SK-N-SH (cell line): ENCODE data around the gene PLAAT5. TPM values are rescaled to one million over a fixed set of nuclear protein-coding genes. Genes with fewer than 3 reads are reported as not detected.

Source experiments
- CTCF ChIA-PET: fragments of 300-600, 350-600 bp; formaldehyde crosslinking; extraction: SDS; loops from one replicate; lab custom pipeline; 2021; lab: Yijun Ruan, JAX
- POLR2A ChIA-PET: fragments of 350-600 bp; sonication (Branson Sonifier 250); formaldehyde crosslinking; extraction: SDS; loops from one replicate; lab custom pipeline; 2020; ENCODE audit warnings: antibody characterized with exemption, inconsistent platforms; lab: Yijun Ruan, JAX
- DNase-seq: peaks from one replicate; pipeline ENCODE4 v3.0.0; 2012
- H2AFZ ChIP-seq: fragments of 200-600 bp; sonication (generic); 2 replicates; pipeline ENCODE4 v1.8.1; 2016; ENCODE audit warnings: antibody characterized with exemption, mild to moderate bottlenecking, low read depth
- H3F3A ChIP-seq: fragments of 200-600 bp; sonication (generic); replicated peaks from 2 replicates; pipeline ENCODE3; 2016; ENCODE audit warnings: antibody characterized with exemption, mild to moderate bottlenecking; ENCODE audit not compliant: insufficient read depth
- H3K27ac ChIP-seq, 2 experiments: fragments of 200-500 bp in 1 of 2; fragments of 200-600 bp in 1 of 2; sonication (Bioruptor generic) in 1 of 2; sonication (generic), shearing (Covaris generic) in 1 of 2; 2 replicates each; pipeline versions ENCODE4 v1.5.1 to v1.6.1; 2014 to 2016; ENCODE audit warnings: low read depth in 2 of 2, inconsistent platforms in 1 of 2, low read length in 1 of 2, mild to moderate bottlenecking in 1 of 2, mixed read lengths in 1 of 2
- H3K27me3 ChIP-seq: fragments of 200-600 bp; sonication (generic), shearing (Covaris generic); 2 replicates; pipeline ENCODE4 v1.6.1; 2016; ENCODE audit warnings: mixed run types; ENCODE audit not compliant: insufficient read depth
- H3K36me3 ChIP-seq, 2 experiments: fragments of 200-500 bp in 1 of 2; fragments of 200-600 bp in 1 of 2; sonication (Bioruptor generic) in 1 of 2; sonication (generic) in 1 of 2; replicated peaks in 1 of 2; 2 replicates each; pipeline versions ENCODE3 to v1.5.1; 2014 to 2016; ENCODE audit warnings: low read length in 1 of 2, mild to moderate bottlenecking in 1 of 2; ENCODE audit not compliant: insufficient read depth in 2 of 2, control insufficient read depth in 1 of 2
- H3K4me1 ChIP-seq, 2 experiments: fragments of 200-500 bp in 1 of 2; fragments of 200-600 bp in 1 of 2; sonication (Bioruptor generic) in 1 of 2; sonication (generic), shearing (Covaris generic) in 1 of 2; 2 replicates each; pipeline versions ENCODE4 v1.5.1 to v1.6.1; 2014 to 2016; ENCODE audit warnings: low read depth in 1 of 2, low read length in 1 of 2, mixed run types in 1 of 2; ENCODE audit not compliant: insufficient read depth in 2 of 2, control insufficient read depth in 1 of 2
- H3K4me2 ChIP-seq: fragments of 200-600 bp; sonication (generic), shearing (Covaris generic); 2 replicates; pipeline ENCODE4 v1.6.1; 2017; ENCODE audit warnings: mixed run types
- H3K4me3 ChIP-seq, 2 experiments: fragments of 200-500 bp in 1 of 2; fragments of 200-600 bp in 1 of 2; sonication (Bioruptor generic) in 1 of 2; sonication (generic), shearing (Covaris generic) in 1 of 2; 2 replicates each; pipeline versions ENCODE4 v1.5.1 to v1.8.1; 2014 to 2016; ENCODE audit warnings: low read depth in 2 of 2, inconsistent platforms in 1 of 2, low read length in 1 of 2, mild to moderate bottlenecking in 1 of 2, mixed read lengths in 1 of 2, moderate library complexity in 1 of 2
- H3K79me2 ChIP-seq: fragments of 200-600 bp; sonication (generic); 2 replicates; pipeline ENCODE4 v1.8.1; 2017; ENCODE audit warnings: mild to moderate bottlenecking; ENCODE audit not compliant: insufficient read depth
- H3K9ac ChIP-seq: fragments of 200-600 bp; sonication (generic); 2 replicates; pipeline ENCODE4 v1.6.1; 2017; ENCODE audit warnings: mixed run types
- H3K9me2 ChIP-seq: fragments of 200-600 bp; sonication (generic); 2 replicates; pipeline ENCODE4 v1.6.1; 2017; ENCODE audit warnings: mixed run types
- H3K9me3 ChIP-seq: fragments of 200-600 bp; sonication (generic); 2 replicates; pipeline ENCODE4 v1.6.1; 2017; ENCODE audit warnings: mixed run types, mild to moderate bottlenecking, moderate library complexity
- H4K20me1 ChIP-seq: fragments of 200-600 bp; sonication (generic); 2 replicates; pipeline ENCODE4 v1.6.1; 2017; ENCODE audit warnings: mild to moderate bottlenecking, mixed run types; ENCODE audit not compliant: insufficient read depth
- CHD2 ChIP-seq: fragments of 150-350 bp; IDR thresholded peaks from 2 replicates; pipeline ENCODE4 v1.6.1; 2018; ENCODE audit warnings: low read length; ENCODE audit not compliant: partially characterized antibody
- EP300 ChIP-seq, 2 experiments: IDR thresholded peaks; 2 replicates each; pipeline versions ENCODE4 v1.4.0 to v1.6.1; 2012; ENCODE audit warnings: borderline replicate concordance in 1 of 2, low read depth in 1 of 2, low read length in 1 of 2
- FOSL2 ChIP-seq: IDR thresholded peaks from 2 replicates; pipeline ENCODE4 v1.4.0; 2012; ENCODE audit warnings: low read depth, mild to moderate bottlenecking, moderate library complexity, borderline replicate concordance
- FOXJ3 ChIP-seq: sonication (generic); formaldehyde crosslinking; IDR thresholded peaks from 2 replicates; pipeline ENCODE4 v1.5.1; 2020; ENCODE audit warnings: mild to moderate bottlenecking, missing genetic modification reagents
- JUND ChIP-seq: IDR thresholded peaks from 2 replicates; pipeline ENCODE4 v1.4.0; 2012
- MEF2A ChIP-seq: IDR thresholded peaks from 2 replicates; pipeline ENCODE4 v1.4.0; 2012; ENCODE audit warnings: low read depth, borderline replicate concordance
- POLR2AphosphoS5 ChIP-seq: IDR thresholded peaks from 2 replicates; pipeline ENCODE4 v1.6.1; 2012; ENCODE audit warnings: low read depth, low read length
- RAD21 ChIP-seq: IDR thresholded peaks from 2 replicates; pipeline ENCODE4 v1.6.1; 2012; ENCODE audit warnings: mild to moderate bottlenecking, low read length
- RXRA ChIP-seq: IDR thresholded peaks from 2 replicates; pipeline ENCODE4 v1.4.0; 2012; ENCODE audit warnings: low read depth, mild to moderate bottlenecking, borderline replicate concordance
- SMC3 ChIP-seq: IDR thresholded peaks from 2 replicates; pipeline ENCODE4 v1.6.1; 2012; ENCODE audit warnings: low read depth, low read length, improper control_type of control experiment
- TAF1 ChIP-seq: IDR thresholded peaks from 2 replicates; pipeline ENCODE4 v1.6.1; 2012; ENCODE audit warnings: low read depth, mild to moderate bottlenecking, low read length, moderate library complexity, borderline replicate concordance
- YY1 ChIP-seq: IDR thresholded peaks from 2 replicates; pipeline ENCODE4 v1.4.0; 2012; ENCODE audit warnings: low read depth, mild to moderate bottlenecking
- WGBS: methylation state at CpG from one replicate; pipeline ENCODE4 v1.1.6; 2017; ENCODE audit warnings: low lambda C conversion rate; 5-methylcytosine and 5-hydroxymethylcytosine counted together
- polyA plus RNA-seq, 3 experiments: library from polyadenylated mRNA; depleted of rRNA; stranded (reverse); fragments of >200 nt; gene quantifications; 2 replicates each; pipeline ENCODE4 v1.2.3, GENCODE V29; 2012
- TF ChIP-seq, protein P1 (sequence below): IDR thresholded peaks from 2 replicates; pipeline ENCODE4 v1.6.1; 2012; ENCODE audit warnings: mild to moderate bottlenecking, low read depth, low read length, moderate library complexity
- TF ChIP-seq, protein P2 (sequence below): fragments of 150-350 bp; IDR thresholded peaks from 2 replicates; pipeline ENCODE4 v1.6.1; 2017; ENCODE audit warnings: antibody characterized with exemption, low read length, low read depth, borderline replicate concordance
- TF ChIP-seq, protein P3 (sequence below): fragments of 200-600 bp; sonication (generic); IDR thresholded peaks from 2 replicates; pipeline ENCODE4 v1.6.1; 2017; ENCODE audit warnings: antibody characterized with exemption, mild to moderate bottlenecking, moderate library complexity
- TF ChIP-seq, protein P4 (sequence below): IDR thresholded peaks from 2 replicates; pipeline ENCODE4; 2012

PLAAT5 gene
- polyA plus RNA-seq, 1 of the 3 experiments (the other 2 are of a cell fraction): not detected

DNA sequence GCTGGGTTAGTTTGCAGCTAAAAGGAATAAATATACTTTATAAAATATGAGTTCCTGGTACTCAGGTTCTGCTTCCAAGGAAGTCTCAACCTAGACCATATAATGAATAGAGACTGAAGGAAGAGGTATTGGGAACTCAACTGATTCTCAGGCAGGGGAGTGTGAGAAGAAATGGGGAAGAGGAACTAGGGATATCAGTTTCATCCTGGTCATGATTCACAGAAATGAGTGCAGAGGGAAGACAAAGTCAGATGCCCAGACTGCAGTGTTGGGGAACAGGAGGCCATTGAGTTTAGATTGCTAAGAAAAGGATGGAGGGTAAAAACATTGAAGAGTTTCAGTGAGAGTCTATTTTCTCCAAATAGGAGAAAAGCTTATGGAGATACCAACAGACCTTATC lies 28.8 kb downstream of the PLAAT5 start (continued):
- TF ChIP-seq, protein P1, sequence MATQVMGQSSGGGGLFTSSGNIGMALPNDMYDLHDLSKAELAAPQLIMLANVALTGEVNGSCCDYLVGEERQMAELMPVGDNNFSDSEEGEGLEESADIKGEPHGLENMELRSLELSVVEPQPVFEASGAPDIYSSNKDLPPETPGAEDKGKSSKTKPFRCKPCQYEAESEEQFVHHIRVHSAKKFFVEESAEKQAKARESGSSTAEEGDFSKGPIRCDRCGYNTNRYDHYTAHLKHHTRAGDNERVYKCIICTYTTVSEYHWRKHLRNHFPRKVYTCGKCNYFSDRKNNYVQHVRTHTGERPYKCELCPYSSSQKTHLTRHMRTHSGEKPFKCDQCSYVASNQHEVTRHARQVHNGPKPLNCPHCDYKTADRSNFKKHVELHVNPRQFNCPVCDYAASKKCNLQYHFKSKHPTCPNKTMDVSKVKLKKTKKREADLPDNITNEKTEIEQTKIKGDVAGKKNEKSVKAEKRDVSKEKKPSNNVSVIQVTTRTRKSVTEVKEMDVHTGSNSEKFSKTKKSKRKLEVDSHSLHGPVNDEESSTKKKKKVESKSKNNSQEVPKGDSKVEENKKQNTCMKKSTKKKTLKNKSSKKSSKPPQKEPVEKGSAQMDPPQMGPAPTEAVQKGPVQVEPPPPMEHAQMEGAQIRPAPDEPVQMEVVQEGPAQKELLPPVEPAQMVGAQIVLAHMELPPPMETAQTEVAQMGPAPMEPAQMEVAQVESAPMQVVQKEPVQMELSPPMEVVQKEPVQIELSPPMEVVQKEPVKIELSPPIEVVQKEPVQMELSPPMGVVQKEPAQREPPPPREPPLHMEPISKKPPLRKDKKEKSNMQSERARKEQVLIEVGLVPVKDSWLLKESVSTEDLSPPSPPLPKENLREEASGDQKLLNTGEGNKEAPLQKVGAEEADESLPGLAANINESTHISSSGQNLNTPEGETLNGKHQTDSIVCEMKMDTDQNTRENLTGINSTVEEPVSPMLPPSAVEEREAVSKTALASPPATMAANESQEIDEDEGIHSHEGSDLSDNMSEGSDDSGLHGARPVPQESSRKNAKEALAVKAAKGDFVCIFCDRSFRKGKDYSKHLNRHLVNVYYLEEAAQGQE: no peak
- TF ChIP-seq SMC3 (no peak), POLR2AphosphoS5 (no peak), RXRA (no peak), CHD2 (no peak), RAD21 (no peak), TAF1 (no peak)
- TF ChIP-seq, protein P2, sequence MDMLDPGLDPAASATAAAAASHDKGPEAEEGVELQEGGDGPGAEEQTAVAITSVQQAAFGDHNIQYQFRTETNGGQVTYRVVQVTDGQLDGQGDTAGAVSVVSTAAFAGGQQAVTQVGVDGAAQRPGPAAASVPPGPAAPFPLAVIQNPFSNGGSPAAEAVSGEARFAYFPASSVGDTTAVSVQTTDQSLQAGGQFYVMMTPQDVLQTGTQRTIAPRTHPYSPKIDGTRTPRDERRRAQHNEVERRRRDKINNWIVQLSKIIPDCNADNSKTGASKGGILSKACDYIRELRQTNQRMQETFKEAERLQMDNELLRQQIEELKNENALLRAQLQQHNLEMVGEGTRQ: no peak

DNA sequence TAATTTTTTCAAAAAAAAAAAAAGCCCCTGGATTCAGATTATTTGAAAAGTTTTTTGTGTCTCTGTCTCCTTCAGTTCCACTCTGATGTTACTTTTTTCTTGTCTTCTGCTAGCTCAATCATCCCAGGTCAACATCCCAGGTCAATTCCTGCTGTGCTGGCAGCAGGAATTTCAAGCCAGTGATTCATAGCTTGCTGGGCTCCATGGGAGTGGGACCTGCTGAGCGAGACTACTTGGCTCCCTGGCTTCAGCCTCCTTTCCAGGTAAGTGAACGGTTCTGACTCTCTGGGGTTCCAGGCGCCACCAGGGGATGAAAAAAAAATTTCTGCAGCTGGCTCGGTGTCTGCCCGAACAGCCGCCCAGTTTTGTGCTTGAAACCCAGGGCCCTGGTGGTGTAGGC lies 31.4 kb downstream of the PLAAT5 start:
- CTCF ChIA-PET: interaction anchor here (1.7 kb wide), 1 partner anchor 20 kb away, joined by 6 read pairs; no protein-coding TSS in a partner anchor
- H4K20me1 ChIP-seq: no peaks in the 10 kb centered on the region
- H3K9me3 ChIP-seq: no peaks in the 10 kb centered on the region

More for the DNA sequence above, 31.4 kb downstream of the PLAAT5 start:
- no peak overlapping the region for H3K9ac ChIP-seq
- no peak overlapping the region for H3K4me3 ChIP-seq
- H3K27me3 ChIP-seq: peaks cover 26% of the 10 kb centered on the region
- no peaks in the 10 kb centered on the region for H3K9me2 ChIP-seq
- no peaks in the 10 kb centered on the region for H3K36me3 ChIP-seq
- 9% methylated on average over 6 of the region's 6 CpGs for WGBS
- no peak overlapping the region for H3K4me2 ChIP-seq
- TF ChIP-seq, protein P1: no peak
- TF ChIP-seq FOXJ3 (CRISPR knock-in tag) (no peak), JUND (no peak), TAF1 (no peak), YY1 (no peak), MEF2A (no peak), FOSL2 (no peak), EP300 (IDR thresholded peaks at IDR 0.05; ENCODE audit: borderline replicate concordance in 1 of 2, low read depth in 1 of 2, low read length in 1 of 2) (no peak)
- TF ChIP-seq, protein P3, sequence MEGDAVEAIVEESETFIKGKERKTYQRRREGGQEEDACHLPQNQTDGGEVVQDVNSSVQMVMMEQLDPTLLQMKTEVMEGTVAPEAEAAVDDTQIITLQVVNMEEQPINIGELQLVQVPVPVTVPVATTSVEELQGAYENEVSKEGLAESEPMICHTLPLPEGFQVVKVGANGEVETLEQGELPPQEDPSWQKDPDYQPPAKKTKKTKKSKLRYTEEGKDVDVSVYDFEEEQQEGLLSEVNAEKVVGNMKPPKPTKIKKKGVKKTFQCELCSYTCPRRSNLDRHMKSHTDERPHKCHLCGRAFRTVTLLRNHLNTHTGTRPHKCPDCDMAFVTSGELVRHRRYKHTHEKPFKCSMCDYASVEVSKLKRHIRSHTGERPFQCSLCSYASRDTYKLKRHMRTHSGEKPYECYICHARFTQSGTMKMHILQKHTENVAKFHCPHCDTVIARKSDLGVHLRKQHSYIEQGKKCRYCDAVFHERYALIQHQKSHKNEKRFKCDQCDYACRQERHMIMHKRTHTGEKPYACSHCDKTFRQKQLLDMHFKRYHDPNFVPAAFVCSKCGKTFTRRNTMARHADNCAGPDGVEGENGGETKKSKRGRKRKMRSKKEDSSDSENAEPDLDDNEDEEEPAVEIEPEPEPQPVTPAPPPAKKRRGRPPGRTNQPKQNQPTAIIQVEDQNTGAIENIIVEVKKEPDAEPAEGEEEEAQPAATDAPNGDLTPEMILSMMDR: no peak
- TF ChIP-seq, protein P4, sequence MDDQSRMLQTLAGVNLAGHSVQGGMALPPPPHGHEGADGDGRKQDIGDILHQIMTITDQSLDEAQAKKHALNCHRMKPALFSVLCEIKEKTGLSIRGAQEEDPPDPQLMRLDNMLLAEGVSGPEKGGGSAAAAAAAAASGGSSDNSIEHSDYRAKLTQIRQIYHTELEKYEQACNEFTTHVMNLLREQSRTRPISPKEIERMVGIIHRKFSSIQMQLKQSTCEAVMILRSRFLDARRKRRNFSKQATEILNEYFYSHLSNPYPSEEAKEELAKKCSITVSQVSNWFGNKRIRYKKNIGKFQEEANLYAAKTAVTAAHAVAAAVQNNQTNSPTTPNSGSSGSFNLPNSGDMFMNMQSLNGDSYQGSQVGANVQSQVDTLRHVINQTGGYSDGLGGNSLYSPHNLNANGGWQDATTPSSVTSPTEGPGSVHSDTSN: no peak
- DNase-seq: no peak
- H3K4me1 ChIP-seq: no peaks in the 10 kb centered on the region
- H3K79me2 ChIP-seq: no peaks in the 10 kb centered on the region
- H3F3A ChIP-seq: no peaks in the 10 kb centered on the region
- POLR2A ChIA-PET: no interaction called here
- H3K27ac ChIP-seq: no peak overlapping the region
- no peak overlapping the region for H2AFZ ChIP-seq
